ENCODE measurements around the gene ANKRD7. TPM values are rescaled to one million over a fixed set of nuclear protein-coding genes. Genes with fewer than 3 reads are reported as not detected.

ANKRD7 gene
- total RNA-seq, 1 donor from 2014 or later: not detected

GRCh38 chr7:118250860-118251494 is 26.5 kb downstream of the ANKRD7 start:
- H3K27me3 Mint-ChIP-seq: peaks cover 8% of the 10 kb centered on the region
- H3K4me3 Mint-ChIP-seq: no peak overlapping the region
- no peak for DNase-seq
- intact Hi-C loops (cut with micrococcal nuclease): loop anchor here (10.0 kb wide), 1 partner anchor 344 kb away; no protein-coding TSS in a partner anchor
- H3K36me3 Mint-ChIP-seq (ENCODE audit: low read depth): no peaks in the 10 kb centered on the region
- no peaks in the 10 kb centered on the region for H3K9me3 Mint-ChIP-seq
- H3K4me1 Mint-ChIP-seq: no peaks in the 10 kb centered on the region
- no peak overlapping the region for H3K27ac Mint-ChIP-seq

DNA sequence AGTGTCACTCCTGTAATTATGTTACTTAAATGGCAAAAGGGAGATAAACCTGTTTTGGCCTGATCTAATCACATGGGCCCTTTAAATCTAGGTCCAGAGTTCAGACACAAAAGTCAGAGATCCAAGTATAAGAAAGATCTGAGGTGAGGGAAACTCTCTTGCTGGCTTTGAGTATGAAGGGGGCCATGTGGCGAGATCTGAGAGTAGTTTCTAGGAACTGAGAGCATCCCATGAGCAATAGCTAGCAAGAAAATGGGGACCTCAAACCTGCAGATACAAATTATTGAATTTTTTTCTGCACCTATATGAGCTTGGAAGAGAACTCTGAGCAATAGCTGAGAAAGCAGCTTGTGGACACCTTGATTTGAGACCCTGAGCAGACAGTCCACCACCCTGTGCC is 27.6 kb downstream of the ANKRD7 start:
- Mint-ChIP-seq H3K27me3 (peaks cover 7% of the 10 kb centered on the region), H3K9me3 (no peaks in the 10 kb centered on the region), H3K4me3 (no peak overlapping the region), H3K4me1 (no peaks in the 10 kb centered on the region), H3K36me3 (ENCODE audit: low read depth) (no peaks in the 10 kb centered on the region), H3K27ac (no peak overlapping the region)
- intact Hi-C loops (cut with micrococcal nuclease): loop anchor here (10.0 kb wide), 1 partner anchor 343 kb away; no protein-coding TSS in a partner anchor
- DNase-seq: no peak

GRCh38 chr7:118259115-118259514 is 34.6 kb downstream of the ANKRD7 start:
- no peaks in the 10 kb centered on the region for H3K9me3 Mint-ChIP-seq
- no peaks in the 10 kb centered on the region for H3K36me3 Mint-ChIP-seq (ENCODE audit: low read depth)
- intact Hi-C loops (cut with micrococcal nuclease): loop anchor here (10.0 kb wide), 1 partner anchor 336 kb away; no protein-coding TSS in a partner anchor
- H3K4me1 Mint-ChIP-seq: no peaks in the 10 kb centered on the region
- no peak for DNase-seq
- no peak overlapping the region for H3K4me3 Mint-ChIP-seq
- H3K27ac Mint-ChIP-seq: no peak overlapping the region
- H3K27me3 Mint-ChIP-seq: no peaks in the 10 kb centered on the region

DNA sequence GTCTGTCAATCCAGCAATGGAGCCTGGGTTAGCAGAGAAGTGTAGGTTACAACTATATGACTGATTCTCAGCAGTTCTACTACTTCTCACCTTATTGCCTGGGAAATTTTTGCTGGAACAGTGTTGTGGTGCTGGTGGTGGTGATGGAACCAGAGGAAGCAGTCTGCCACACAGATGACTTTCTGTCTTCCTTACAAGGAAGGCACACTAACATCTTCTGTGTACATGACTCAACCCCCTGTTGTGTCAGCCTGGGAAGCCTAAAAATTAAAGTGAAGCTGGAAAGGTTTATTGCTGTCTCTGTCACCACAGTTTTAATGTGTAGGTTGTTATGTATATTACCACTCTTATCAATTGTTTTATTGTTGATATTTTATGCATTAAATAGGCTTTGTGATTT is 40.3 kb downstream of the ANKRD7 start:
- intact Hi-C loops (cut with micrococcal nuclease): loop anchor here (5.0 kb wide), 1 partner anchor 912 kb away; no protein-coding TSS in a partner anchor
- DNase-seq: no peak
- H3K27me3 Mint-ChIP-seq: peaks cover 8% of the 10 kb centered on the region
- no peaks in the 10 kb centered on the region for H3K9me3 Mint-ChIP-seq
- H3K4me3 Mint-ChIP-seq: no peak overlapping the region
- H3K4me1 Mint-ChIP-seq: no peaks in the 10 kb centered on the region
- no peak overlapping the region for H3K27ac Mint-ChIP-seq
- no peaks in the 10 kb centered on the region for H3K36me3 Mint-ChIP-seq (ENCODE audit: low read depth)

- H3K9me3 Mint-ChIP-seq: no peaks in the 10 kb centered on the region
- no peak overlapping the region for H3K27ac Mint-ChIP-seq
- H3K4me1 Mint-ChIP-seq: no peaks in the 10 kb centered on the region
- no peak for DNase-seq
- no peak overlapping the region for H3K4me3 Mint-ChIP-seq
- intact Hi-C loops (cut with micrococcal nuclease): no loop called here
- H3K27me3 Mint-ChIP-seq: peaks cover 51% of the 10 kb centered on the region
- H3K36me3 Mint-ChIP-seq (ENCODE audit: low read depth): no peaks in the 10 kb centered on the region
These were observed 56.0 kb downstream of the ANKRD7 start for GRCh38 chr7:118280319-118281012.

- Mint-ChIP-seq H3K9me3 (no peaks in the 10 kb centered on the region), H3K27me3 (peaks cover 50% of the 10 kb centered on the region), H3K4me1 (no peaks in the 10 kb centered on the region), H3K27ac (no peak overlapping the region), H3K4me3 (no peak overlapping the region), H3K36me3 (ENCODE audit: low read depth) (no peaks in the 10 kb centered on the region)
- DNase-seq: no peak
- intact Hi-C loops (cut with micrococcal nuclease): no loop called here
These were observed 56.7 kb downstream of the ANKRD7 start for GRCh38 chr7:118281196-118281595.

DNA sequence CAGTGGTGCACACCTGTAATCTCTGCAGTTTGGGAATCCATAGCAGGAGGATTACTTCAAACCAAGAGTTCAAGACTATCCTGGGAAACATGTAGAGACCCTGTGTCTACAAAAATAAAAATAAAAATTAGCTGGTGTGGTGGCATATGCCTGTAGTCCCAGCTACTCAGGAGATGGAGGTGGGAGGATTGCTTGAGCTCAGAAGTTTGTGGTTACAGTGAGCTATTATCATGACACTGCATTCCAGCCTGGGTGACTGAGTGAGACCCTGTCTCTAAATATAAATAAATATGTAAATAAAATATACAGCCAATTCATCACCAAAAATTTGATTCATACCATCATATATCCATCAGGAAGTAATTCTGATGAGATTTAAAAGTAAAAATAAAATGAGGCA is 60.9 kb downstream of the ANKRD7 start:
- intact Hi-C loops (cut with micrococcal nuclease): no loop called here
- Mint-ChIP-seq H3K4me1 (peaks cover 22% of the 10 kb centered on the region), H3K9me3 (peaks cover 21% of the 10 kb centered on the region), H3K4me3 (no peak overlapping the region), H3K27ac (no peak overlapping the region), H3K27me3 (peaks cover 46% of the 10 kb centered on the region), H3K36me3 (ENCODE audit: low read depth) (peaks cover 14% of the 10 kb centered on the region)
- DNase-seq: no peak

DNA sequence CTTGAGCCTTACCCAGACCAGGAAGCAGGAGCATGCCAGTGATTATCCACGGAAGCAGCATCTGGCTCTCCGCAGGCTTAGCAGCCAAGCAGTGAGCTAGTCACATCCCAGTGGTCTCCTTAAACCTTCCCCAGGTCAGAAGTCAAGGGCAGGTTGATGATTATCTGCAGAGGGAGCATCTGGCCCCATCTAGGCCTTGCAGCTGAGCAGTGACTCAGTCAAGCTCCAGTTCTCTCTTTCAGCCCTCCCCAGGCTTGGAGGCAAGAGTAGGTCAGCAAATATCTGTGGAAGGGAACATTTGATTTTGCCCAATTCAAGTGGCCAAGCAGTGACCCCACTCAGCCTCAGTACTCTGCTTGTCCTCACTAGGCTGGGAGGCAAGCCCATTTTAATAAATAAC is 61.6 kb downstream of the ANKRD7 start:
- H3K27me3 Mint-ChIP-seq: peaks cover 39% of the 10 kb centered on the region
- peaks cover 22% of the 10 kb centered on the region for H3K4me1 Mint-ChIP-seq
- no peak overlapping the region for H3K4me3 Mint-ChIP-seq

GRCh38 chr7:118288098-118288497 is 63.6 kb downstream of the ANKRD7 start:
- Mint-ChIP-seq H3K36me3 (ENCODE audit: low read depth) (peaks cover 16% of the 10 kb centered on the region), H3K9me3 (peaks cover 30% of the 10 kb centered on the region), H3K27ac (peak overlapping the region; percentile 84), H3K27me3 (peaks cover 41% of the 10 kb centered on the region), H3K4me3 (peak overlapping the region; percentile 61), H3K4me1 (peaks cover 22% of the 10 kb centered on the region)
- intact Hi-C loops (cut with micrococcal nuclease): loop anchor here (2.0 kb wide), 1 partner anchor 23 kb away; no protein-coding TSS in a partner anchor
- DNase-seq: peak; percentile 77

More for the DNA sequence above, 61.6 kb downstream of the ANKRD7 start:
- H3K36me3 Mint-ChIP-seq (ENCODE audit: low read depth): peaks cover 14% of the 10 kb centered on the region
- no peak for DNase-seq
- no peak overlapping the region for H3K27ac Mint-ChIP-seq
- peaks cover 22% of the 10 kb centered on the region for H3K9me3 Mint-ChIP-seq
- intact Hi-C loops (cut with micrococcal nuclease): no loop called here

GRCh38 chr7:118289476-118289875 is 65.0 kb downstream of the ANKRD7 start:
- Mint-ChIP-seq H3K27me3 (peaks cover 43% of the 10 kb centered on the region), H3K9me3 (peaks cover 30% of the 10 kb centered on the region), H3K4me3 (no peak overlapping the region), H3K27ac (no peak overlapping the region), H3K4me1 (peaks cover 22% of the 10 kb centered on the region), H3K36me3 (ENCODE audit: low read depth) (peaks cover 16% of the 10 kb centered on the region)
- intact Hi-C loops (cut with micrococcal nuclease): loop anchor here (2.0 kb wide), 1 partner anchor 21 kb away; no protein-coding TSS in a partner anchor
- DNase-seq: no peak

Other genes starting within 250 kb of the ANKRD7 start
- gene LSM8, start 40.5 kb upstream of the ANKRD7 start, total RNA-seq: 49.4 and 59.9 TPM in 2 replicates

Measured in activated CD4-positive, alpha-beta T cell treated with anti-CD3 and anti-CD28 coated beads, Interleukin-2, amount 10 ng/mL, durations not matched to agents 24 days and 14 days (primary cell).